HG02973 (cell line): Measurements from ENCODE around the gene OTOP3.

Source experiments
- ATAC-seq: cut with Tn5 transposase; IDR thresholded peaks from one replicate; pipeline ENCODE4 v1.9.1; 2021; ENCODE audit warnings: moderate library complexity; ENCODE audit not compliant: unreplicated experiment

The OTOP3 gene

DNA sequence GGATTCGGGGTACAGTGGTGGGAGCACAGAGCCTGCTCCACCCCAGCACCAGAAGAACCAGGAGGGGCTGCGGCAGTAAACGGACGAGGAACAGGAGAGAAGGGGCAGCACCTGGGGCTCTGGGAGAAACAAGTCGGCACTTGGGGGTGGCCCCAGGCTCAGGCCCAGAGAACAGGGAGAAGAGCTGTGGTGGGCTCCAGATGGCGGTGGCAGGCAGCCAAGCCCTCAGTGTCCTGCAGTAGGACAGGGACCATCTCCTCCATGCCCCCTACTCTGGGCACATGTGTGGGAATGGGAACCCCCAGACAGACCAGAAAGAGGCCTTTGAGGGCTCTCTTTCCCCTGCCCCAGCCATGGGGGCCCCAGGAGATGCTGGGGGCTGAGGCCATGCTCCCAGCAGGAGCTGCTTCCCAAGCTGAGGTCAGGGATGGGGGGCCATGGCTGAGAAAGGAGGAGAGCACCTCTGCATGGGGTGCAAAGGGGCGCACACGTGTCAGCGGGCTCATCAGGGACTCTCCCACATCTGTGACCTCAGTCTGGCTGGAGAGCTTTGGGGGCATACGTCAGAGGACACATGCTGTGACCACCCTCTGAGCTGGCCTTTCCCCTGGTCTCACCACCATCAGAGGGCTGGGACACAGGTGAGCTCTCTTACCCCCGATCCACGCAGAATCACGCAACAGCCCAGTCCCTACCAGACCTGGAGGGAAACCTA, 19.4 kb upstream of the OTOP3 start:
- ATAC-seq: no peak

DNA sequence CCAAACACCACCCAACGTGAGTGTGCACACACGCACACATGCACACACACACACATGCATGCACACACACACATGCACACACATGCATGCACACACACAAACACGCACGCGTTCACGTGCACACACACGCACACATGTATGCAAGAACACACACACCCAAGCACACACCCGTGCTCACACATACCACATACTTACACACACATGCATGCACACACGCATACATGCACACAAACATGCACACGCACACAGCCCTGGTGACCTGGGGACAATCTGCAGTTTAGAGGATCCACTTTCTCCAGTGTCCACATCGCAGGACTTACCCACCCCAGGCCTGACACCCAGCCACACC, 18.9 kb upstream of the OTOP3 start:
- ATAC-seq: no peak

DNA sequence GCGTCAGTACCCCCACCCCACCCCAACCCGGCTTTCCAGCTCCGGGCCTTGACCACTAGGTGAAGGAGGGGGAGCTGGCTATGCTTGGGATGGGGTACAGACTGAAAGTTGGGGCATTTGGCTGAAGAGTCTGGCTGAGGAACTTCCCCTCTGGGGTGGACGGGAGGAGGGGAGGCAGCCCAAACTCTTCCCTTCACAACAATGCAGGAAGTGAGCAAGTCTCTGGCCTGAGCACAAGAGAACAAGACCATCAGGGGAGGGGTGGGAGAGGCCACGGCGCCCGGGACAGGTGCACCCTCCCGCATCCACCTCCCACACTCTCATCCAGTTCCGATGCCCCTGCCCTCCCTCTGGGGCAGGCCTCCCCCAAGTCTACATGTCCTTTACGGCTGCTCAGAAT, 18.3 kb upstream of the OTOP3 start:
- no peak for ATAC-seq

DNA sequence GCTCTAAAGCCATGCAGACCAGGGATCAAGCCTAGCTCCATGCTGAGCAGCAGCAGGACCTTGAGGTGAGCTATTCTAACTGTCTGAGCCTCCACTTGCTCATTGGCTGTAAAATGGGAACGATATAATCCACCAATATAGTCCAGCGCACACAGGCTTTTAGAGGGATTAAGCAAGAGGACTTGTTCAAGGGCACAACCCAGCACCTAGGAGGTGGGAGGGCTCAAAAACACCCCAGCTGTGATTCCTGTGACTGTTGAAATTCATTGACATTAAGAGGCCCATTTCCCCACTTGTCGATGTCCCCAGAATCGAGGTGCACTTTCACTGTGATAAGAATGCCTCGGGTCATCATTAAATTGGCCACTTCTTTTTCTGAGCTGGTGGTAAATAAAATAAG, 16.8 kb upstream of the OTOP3 start:
- ATAC-seq: no peak

DNA sequence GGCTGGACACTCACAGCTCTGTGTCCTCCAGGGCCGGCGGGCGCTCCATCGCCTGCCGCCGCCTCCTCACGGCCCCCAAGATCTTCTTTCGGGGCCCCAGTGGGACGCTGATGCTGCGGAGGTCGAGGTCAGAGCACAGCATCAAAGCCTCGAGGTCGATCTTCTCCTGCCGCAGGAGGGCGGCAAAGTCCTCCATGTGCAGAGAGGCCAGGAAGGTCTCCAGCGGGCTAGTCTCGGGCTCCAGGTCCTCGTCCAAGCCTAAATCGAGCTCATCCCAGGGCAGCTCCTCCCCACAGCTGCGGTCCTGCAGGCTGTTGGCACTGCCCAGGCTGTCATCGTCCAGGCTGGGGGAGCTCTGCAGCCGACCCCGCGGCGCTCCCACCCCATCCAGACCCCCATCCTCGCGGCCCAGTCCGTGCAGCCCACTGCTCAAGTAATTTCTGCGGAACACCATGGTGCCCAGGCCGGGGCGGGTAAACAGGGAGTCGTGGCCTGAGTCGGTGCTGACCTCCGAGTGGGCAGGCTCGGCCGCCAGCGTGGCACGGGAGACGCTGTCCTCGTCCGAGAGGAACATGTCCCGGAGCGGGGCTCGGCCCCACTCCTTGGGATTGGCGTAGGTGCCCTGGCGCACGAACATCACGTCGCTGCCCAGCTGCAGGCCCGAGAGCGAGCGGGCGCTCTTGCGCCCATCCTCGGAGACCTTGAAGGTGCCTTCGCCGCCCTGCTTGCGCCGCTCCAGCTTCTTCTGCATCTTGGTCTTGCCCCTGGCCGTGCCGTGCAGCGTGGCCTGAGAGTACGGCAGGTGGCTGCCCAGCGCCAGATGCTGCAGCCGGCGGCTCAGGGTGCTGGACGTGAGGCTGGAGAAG, 16.0 kb upstream of the OTOP3 start:
- no peak for ATAC-seq

DNA sequence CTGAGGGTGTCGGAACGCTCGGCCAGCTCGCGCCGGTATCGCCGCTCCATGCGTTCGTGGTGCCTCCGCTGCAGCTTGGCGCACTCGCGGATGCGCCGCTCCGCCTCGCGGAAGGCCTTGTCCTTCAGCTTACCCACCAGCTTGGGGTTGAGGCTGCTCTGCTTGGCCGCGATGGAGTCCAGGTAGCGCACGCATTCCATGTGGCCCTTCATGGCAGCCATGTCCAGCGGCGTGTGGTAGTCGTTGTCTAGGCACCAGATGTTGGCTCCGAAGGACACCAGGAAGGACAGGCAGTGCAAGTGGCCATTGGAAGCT, 15.4 kb upstream of the OTOP3 start:
- no peak for ATAC-seq

DNA sequence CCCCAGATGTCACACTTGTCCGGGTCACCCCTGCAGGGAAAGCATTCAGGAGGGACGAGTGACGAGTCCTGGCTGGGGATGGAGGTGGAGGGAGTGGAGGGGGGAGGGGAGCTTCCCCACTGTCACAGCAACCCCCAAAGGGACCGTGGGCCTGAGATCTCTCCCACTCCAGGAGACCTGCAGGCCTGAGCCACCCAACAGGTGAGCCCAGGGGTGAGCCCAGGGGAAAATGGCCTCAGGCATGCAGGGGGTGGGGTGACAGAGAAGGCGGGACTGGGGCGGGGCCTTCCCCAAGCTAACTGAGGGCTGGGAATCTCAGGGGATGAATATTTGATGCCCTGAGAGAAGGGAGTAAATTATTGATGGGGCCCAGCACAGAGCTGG, 15.1 kb upstream of the OTOP3 start:
- no peak for ATAC-seq

DNA sequence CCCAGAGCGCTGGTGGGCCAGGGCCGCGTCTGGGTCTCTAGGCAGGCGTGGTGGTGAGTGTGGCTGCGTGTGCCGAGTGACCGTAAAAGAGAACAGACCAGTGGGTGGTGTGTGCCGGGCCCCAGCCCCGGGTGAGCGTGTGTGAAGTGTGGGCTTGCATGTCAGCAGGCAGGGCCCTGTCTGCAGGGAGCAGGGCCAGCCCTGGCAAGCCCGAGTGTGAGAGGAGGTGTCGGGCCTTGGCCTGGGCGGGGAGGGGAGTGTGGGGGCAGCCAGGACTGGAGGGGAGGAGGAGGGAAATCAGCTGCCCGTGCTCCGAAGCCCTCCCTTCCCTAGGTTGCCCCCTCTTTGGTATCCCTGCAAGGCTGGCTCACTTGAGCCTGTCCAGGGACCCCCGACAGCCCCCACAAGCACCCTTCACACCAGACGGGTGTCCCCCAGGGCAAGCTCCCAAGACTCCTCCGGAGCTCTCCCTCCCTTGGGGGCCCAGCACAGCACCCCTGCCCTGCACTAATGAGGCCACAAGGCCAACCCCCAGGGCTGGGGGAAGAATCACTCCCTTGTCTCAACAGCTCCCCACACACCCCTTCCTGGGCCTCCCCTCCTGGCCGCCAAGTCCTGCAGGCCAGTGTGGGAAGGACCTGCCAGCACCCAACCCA, 14.5 kb upstream of the OTOP3 start:
- no peak for ATAC-seq

DNA sequence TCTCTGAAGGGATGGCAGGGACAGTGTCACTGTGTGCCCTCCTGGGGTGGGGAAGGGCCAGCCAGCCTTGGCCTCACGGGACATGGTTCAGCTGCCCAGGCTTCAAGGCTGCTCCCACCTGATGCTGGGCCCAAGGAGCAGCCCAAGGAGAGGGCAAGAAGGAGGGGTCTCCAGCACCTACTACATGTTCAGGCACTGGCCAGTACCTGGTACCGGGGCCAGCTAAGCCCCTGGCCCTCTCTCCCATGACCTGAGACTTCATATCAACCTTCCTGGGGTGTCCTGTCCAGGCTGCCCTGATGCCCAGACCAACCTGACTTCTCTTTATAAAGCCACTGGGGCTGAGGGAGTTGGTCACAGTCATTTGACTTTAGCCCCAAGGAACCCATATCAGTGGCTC, 13.9 kb upstream of the OTOP3 start:
- ATAC-seq: no peak

DNA sequence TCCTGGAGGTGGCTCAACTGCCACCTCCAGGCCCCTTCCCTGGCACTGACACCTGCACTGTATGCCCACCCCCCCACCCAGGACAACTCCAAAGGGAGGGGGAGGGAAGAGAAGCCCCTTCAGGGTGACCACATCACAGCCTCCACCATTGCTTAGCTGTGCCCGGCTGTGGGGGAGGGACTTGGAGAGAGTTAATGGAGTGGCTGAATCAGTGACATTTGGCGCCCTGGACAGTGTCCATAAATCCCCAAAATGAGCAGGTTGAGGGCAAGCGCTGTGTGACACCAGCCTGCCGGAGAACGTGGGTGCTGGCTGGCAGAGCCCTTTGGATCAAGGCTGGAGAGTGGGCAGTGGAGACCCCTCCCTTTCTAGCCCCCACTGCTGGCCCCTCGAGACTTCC, 13.5 kb upstream of the OTOP3 start:
- no peak for ATAC-seq

DNA sequence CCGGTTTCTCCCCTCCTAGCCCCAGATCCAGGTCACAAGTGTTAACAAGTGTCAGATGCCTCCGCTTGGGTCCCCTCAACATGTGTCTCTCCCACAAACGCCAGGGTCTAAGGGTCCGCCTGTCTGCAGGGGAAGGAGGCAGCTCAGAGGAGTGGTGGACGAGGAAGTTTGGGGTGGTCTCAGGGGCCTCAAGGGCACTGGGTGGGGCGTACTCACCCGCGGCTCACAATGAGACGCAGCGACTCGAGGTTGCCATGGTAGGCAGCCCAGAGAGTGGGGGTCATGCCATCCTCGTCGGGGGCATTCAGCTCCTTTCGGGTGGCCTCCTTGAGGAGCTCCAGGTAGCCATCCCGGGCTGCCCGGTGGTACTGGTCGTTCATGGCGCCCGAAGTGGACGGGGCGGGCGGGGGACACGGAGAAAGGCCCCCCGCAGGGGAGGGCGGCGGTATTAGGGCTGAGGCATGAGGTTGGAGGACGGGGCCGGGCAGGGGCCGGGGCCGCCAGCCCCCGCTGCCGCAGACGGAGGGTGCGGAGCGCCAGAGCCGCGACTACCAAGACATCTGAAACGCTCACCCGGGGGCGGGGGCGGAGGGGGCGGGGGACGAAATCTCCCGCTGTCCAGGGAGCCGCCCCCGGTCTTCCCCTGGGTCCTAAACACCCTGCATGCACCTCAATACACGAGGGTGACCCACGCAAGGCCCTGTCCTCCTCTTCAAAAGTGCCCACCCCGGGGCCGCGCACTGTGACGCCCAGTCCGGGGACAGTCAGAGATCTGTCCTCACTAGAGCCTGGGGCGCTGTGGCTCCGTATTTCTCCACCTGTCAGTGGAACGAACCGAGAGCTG, 12.8 kb upstream of the OTOP3 start, which contains the start of gene USH1G:
TSS of gene USH1G (minus strand) at position 562 of the 844 bp plus-strand sequence. CDS start at position 380, 182 bp downstream.
- ATAC-seq: no peak

DNA sequence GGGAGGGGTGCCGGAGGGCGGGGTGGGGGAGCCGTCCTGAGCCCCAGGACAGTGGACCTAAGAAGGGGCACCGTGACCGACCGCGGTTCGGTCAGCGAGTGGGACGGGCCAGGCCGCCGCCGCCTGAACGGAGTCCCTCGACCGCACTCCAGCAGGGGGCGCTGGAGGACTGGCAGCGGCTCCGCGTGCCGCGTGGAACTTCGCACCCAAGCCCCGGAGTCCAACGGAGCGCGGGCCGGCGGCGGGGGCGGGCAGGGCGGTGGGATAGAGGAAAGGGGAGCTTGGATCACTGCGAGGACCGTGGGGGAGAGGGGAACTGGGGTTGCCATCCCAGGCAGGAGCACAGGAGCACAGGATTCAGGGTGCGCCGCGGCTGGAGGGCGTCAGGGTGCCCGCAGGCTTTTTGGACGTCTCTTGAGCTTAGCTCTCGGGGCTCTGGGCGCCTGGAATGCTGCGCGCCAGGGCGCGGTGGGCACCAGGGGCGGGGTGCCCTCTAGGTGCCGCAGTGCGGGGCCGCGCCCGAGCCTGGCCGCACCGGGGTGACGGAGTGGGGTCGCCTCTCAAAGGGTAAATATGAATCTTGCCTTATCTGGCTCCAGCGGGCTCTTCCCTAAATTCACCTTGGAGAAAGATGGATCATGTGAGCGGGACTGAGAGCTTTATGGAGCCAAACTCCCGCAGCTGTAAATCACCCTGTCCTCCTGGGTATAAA, 12.0 kb upstream of the OTOP3 start:
- ATAC-seq: no peak

DNA sequence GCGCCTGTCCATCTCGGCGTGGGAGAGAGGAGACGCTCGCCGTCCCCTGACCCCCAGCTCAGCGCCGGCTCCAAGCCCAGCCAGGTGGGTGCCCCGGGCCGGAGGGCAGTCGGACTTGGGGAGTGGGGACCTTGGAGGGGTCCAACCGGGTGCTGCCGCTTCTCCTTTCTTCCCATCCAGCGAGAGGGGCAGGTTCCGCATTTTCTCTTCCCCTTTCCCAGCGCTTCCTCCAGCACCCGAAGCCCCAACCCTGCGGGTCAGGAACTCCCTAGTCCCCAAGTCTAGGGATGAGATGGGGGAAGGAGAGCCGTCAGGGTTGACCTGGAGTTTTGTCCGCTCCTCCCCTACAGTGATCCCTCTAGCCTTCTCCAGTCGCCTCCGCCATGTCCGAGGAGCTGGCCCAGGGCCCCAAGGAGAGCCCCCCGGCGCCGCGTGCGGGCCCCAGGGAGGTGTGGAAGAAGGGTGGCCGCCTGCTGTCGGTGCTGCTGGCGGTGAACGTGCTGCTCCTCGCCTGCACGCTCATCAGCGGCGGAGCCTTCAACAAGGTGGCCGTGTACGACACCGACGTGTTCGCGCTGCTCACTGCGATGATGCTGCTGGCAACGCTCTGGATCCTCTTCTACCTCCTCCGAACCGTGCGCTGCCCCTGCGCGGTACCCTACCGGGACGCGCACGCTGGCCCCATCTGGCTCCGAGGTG, 11.3 kb upstream of the OTOP3 start, which contains the start of gene OTOP2:
TSS of gene OTOP2 (plus strand) at position 24 of the 699 bp plus-strand sequence. CDS start at position 384, 360 bp downstream.
- ATAC-seq: no peak

DNA sequence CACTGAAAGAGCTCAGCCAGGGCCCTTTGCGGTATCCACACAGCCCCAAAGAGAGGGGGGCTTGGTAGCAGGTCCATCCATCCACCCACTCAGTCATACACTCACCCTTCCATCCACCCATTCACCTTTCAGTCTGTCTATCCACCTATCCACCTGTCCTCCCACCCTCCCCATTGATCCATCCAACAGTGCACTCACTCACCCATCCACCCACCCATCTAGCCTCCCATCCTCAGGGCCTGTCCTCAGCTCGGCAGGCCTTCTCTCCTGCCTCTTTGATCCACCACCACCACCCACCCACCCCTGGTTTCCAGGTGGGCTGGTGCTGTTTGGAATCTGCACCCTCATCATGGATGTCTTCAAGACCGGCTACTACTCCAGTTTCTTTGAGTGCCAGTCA, 10.5 kb upstream of the OTOP3 start:
- ATAC-seq: no peak

DNA sequence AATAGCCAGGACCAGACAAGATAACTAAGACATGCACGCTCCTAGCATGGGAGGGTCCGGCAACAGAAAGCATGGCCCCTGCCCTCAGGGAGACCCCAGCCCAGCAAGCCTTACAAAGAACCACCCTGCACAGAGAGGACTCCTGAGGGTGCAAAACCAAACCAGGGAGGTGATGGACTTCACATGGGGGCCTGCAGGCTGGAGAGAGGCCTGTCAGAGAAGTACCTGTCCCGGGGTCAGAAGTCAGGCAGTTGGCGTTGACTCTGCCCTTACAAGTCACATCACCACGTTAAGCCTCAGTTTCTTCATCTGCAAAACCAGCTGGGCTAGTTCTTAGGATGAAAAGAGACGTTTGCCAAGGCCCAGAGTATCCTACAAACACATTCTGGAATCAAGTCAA, 6.9 kb upstream of the OTOP3 start:
- no peak for ATAC-seq

DNA sequence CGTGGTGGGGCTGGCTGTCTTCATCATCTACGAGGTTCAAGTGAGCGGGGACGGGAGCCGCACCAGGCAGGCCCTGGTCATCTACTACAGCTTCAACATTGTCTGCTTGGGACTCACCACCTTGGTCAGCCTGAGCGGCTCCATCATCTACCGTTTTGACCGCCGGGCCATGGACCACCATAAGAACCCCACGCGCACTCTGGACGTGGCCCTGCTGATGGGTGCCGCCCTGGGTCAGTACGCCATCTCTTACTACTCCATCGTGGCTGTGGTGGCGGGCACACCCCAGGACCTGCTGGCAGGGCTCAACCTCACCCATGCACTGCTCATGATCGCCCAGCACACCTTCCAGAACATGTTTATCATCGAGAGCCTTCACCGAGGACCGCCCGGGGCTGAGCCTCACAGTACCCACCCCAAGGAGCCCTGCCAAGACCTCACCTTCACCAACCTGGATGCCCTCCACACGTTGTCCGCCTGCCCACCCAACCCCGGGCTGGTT, 5.1 kb upstream of the OTOP3 start:
- no peak for ATAC-seq

DNA sequence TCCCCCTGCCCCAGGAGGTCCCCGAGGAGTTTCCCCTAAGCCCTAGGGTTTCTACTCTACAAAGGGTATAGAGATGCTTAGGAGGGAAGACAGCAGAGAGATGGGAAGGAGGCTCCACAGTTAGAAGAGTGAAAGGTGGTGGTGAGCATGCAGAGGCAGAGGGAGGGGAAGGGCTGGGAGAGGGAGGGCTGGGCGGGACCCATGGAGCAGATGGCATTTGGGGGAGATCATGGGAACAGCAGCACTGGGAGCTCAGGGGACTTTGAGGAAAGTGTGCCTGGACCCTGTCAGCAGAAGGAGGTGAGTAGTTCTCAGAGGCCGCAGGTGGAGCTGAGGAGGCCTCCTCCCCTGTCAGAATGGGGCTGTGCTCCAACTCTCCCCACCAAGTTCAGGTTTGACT, 650 bp upstream of the OTOP3 start:
- ATAC-seq: no peak

DNA sequence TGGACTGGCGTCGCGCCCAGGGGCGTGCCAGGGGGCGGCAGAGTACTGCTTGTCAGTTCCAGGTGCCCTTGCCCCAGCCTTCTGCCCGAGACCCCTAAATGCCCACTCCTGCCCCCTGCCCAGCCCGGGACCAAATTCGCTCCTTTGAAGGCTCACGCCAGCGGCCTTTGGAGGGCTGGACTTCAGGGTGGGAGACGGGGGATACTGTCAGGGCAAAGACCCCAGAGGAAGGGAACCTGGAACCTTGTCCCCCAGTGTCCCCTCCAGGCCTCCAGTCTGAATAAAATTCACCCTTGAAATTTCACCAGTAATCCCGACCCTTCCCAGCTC, 737 bp downstream of the OTOP3 start:
- no peak for ATAC-seq

DNA sequence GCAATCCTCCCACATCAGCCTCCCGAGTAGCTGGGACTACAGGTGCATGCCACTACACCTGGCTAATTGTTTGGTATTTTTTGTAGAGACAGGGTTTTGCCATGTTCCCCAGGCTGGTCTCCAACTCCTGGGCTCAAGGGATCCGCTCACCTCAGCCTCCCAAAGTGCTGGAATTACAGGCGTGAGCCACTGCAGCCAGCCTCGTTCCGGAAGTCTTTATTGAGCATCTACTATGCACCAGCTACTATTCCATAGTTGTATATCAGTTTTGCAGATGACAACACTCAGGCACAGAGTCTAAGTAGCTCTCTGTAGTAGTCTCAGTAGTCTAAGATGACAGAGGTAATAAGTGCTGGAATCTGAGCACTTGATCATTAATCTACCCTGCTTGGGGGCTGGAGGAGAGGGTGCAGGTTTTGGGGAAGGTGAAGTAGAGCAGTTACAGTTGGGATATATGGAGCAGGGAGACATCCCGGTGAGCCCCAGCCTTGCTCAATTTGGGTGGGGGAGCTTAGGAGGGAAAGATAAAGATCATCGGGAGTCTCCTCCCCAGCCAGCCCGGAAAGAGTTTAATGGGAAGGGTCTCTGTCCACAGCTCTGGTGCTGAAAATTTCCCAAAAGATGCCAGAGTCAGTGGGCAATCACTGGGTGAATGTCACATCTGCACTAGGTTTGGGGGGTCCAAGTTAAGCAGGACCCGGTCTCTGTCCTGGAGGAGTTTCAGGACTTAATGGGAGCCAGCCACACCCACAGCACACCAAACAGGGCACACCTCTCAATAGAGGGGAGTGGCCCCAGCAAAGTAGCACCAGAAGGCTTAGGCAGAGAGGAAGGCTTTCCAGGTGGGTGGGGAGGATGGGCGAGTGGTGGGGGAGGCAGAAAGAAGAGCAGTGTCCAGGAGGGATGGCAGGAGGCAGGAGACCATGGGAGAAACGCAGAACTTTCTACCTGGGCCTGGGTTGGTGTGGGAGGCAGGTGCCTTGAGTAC, 1.7 kb downstream of the OTOP3 start:
- ATAC-seq: no peak
